ENCODE results near the gene FAM20B. TPM values are rescaled to one million over a fixed set of nuclear protein-coding genes. Genes with fewer than 3 reads are reported as not detected.

FAM20B gene
- total and polyA plus RNA-seq, 2 of the 13 experiments (the other 11 are each of a cell fraction or from before 2014, with no cell fraction given) = 13.8 to 26.9 TPM

- TF ChIP-seq ZNF407 (CRISPR knock-in tag; IDR thresholded peaks at IDR 0.05; ENCODE audit: not compliant biosample characterization) (no peak), ZFP91 (CRISPR knock-in tag; IDR thresholded peaks at IDR 0.05; ENCODE audit: borderline replicate concordance) (no peak), U2AF1 (optimal IDR thresholded peaks at IDR 0.05; ENCODE audit: low read depth, low read length) (no peak), ZNF331 (CRISPR knock-in tag; IDR thresholded peaks at IDR 0.05) (peak; percentile 85; the same call in 1 of the 2 replicates), ZNF788 (CRISPR knock-in tag; IDR thresholded peaks at IDR 0.05; ENCODE audit: borderline replicate concordance) (peak; percentile 77; the same call in 1 of the 2 replicates), ZNF513 (CRISPR knock-in tag; conservative IDR thresholded peaks at IDR 0.05) (no peak), TIGD3 (CRISPR knock-in tag; IDR thresholded peaks at IDR 0.05; ENCODE audit: borderline replicate concordance) (no peak), ZNF143 (CRISPR knock-in tag; IDR thresholded peaks at IDR 0.05) (no peak), ZNF224 (CRISPR knock-in tag; IDR thresholded peaks at IDR 0.05) (no peak; the same call in 1 of the 2 replicates), HDAC2 (CRISPR knock-in tag; IDR thresholded peaks at IDR 0.05) (peak; percentile 89), ZNF263 (CRISPR knock-in tag; IDR thresholded peaks at IDR 0.05) (no peak; the same call in 1 of the 2 replicates), THAP8 (CRISPR knock-in tag; IDR thresholded peaks at IDR 0.05; ENCODE audit: borderline replicate concordance) (no peak), ZNF614 (CRISPR knock-in tag; IDR thresholded peaks at IDR 0.05; ENCODE audit: borderline replicate concordance) (peak; percentile 88), BCL6 (CRISPR knock-in tag; IDR thresholded peaks at IDR 0.05) (peak; percentile 77)
Observed at GRCh38 chr1:179104611-179105250, 79.0 kb downstream of the FAM20B start (continued).
